HepG2 (cell line): ENCODE measurements around the gene EMC9. TPM values are rescaled to one million over a fixed set of nuclear protein-coding genes. Genes with fewer than 3 reads are reported as not detected.
A peak's percentile ranks its signal among the peaks of the same experiment; 100 is the strongest.

Source experiments
- FOSL2 ChIP-seq: sonication (generic); formaldehyde crosslinking; IDR thresholded peaks from 2 replicates; pipeline ENCODE4 v1.4.0; 2020; ENCODE audit warnings: missing genetic modification reagents
- FOXJ3 ChIP-seq: sonication (generic); formaldehyde crosslinking; IDR thresholded peaks from 2 replicates; pipeline ENCODE4 v1.4.0; 2020; ENCODE audit warnings: missing genetic modification reagents, mild to moderate bottlenecking, borderline replicate concordance
- NBN ChIP-seq: fragments of 450-650 bp; conservative IDR thresholded peaks from 2 replicates; pipeline ENCODE4 v1.6.1; 2017
- polyA plus RNA-seq, 8 experiments: library from polyadenylated mRNA; depleted of rRNA in 3 of 8; stranded (reverse) in 7 of 8; unstranded in 1 of 8; fragments of >200 nt; fragmentation: Illumina TruSeq in 4 of 8; extraction: Trizol in 4 of 8; gene quantifications; 2 replicates each; pipeline versions ENCODE4 v1.2.1 to v1.2.3, GENCODE V29; 2011 to 2016; ENCODE audit warnings: low read depth in 4 of 8, missing spikeins in 1 of 8, mixed read lengths in 1 of 8; ENCODE audit not compliant: insufficient read depth in 1 of 8
- total RNA-seq, 5 experiments: library from RNA; depleted of rRNA; stranded (reverse); fragments of >200 nt; fragmentation: Illumina TruSeq; extraction: Trizol; gene quantifications; 2 replicates each; pipeline ENCODE4 v1.2.3, GENCODE V29; 2016; ENCODE audit warnings: low read depth in 1 of 5
- TF ChIP-seq, protein P1 (sequence below), 2 experiments: sonication (generic) in 1 of 2; formaldehyde crosslinking in 1 of 2; IDR thresholded peaks; 2 replicates each; pipeline versions ENCODE4 v1.5.1 to v1.6.1; 2011 to 2020; ENCODE audit warnings: borderline replicate concordance in 1 of 2, low read depth in 1 of 2, low read length in 1 of 2, mild to moderate bottlenecking in 1 of 2, missing genetic modification reagents in 1 of 2, moderate library complexity in 1 of 2
- TF ChIP-seq, protein P2 (sequence below): sonication (generic); formaldehyde crosslinking; IDR thresholded peaks from one replicate; pipeline ENCODE4 v1.5.1; 2020; ENCODE audit warnings: mild to moderate bottlenecking, missing genetic modification reagents; ENCODE audit errors: not compliant biosample characterization
- TF ChIP-seq, protein P3 (sequence below): sonication (generic); formaldehyde crosslinking; IDR thresholded peaks from 2 replicates; pipeline ENCODE4 v1.8.1; 2023; ENCODE audit warnings: mild to moderate bottlenecking, missing genetic modification reagents
- TF ChIP-seq, protein P4 (sequence below): sonication (generic); formaldehyde crosslinking; IDR thresholded peaks from 2 replicates; pipeline ENCODE4 v1.5.0; 2020; ENCODE audit warnings: missing genetic modification reagents

EMC9 gene
- total and polyA plus RNA-seq, 2 of the 13 experiments (the other 11 are each of a cell fraction or from before 2014, with no cell fraction given): 60.5 to 78.7 TPM

DNA sequence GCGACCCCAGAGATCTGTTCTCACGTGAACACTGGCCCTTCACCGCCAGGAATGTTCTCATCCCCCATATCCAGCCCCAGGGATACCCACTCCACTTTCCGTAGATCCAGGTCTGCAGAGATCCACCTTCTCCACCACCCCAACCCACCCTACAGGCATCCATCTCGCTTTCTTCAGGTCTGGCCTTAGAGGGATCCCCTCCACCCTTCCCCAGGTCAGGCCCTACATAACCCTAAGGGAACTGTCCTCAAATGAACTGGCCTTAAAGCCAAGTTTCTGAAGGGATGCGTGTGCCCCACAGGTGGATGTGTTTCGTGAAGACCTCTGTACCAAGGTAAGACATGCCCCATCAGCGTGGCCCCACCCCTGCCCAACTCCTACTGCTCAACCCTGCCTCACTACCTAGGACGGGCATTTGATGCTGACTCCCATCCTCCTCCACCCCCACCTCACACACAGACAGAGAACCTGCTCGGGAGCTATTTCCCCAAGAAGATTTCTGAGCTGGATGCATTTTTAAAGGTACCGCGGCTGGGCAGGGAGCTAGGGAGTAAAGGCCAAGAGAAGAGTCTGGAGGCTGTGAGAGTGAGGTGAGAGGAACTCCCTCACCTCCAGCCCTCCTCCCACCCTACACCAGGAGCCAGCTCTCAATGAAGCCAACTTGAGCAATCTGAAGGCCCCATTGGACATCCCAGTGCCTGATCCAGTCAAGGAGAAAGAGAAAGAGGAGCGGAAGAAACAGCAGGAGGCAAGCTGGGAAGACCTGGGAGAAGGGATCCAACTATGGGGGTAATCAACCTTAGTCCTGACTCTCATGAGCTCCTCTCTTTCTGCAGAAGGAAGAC lies 4.5 kb downstream of the EMC9 start (continued):
- TF ChIP-seq, protein P1, sequence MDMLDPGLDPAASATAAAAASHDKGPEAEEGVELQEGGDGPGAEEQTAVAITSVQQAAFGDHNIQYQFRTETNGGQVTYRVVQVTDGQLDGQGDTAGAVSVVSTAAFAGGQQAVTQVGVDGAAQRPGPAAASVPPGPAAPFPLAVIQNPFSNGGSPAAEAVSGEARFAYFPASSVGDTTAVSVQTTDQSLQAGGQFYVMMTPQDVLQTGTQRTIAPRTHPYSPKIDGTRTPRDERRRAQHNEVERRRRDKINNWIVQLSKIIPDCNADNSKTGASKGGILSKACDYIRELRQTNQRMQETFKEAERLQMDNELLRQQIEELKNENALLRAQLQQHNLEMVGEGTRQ (IDR thresholded peaks at IDR 0.05; ENCODE audit: low read depth, low read length): 0 out of 2 replicates have a peak, but pooled peaks have one; percentile 6
- TF ChIP-seq, protein P1 (CRISPR knock-in tag; IDR thresholded peaks at IDR 0.05; ENCODE audit: borderline replicate concordance): no peak
- TF ChIP-seq FOSL2 (CRISPR knock-in tag) (no peak), NBN (0 out of 2 replicates have a peak, but pooled peaks have one; percentile 55), FOXJ3 (CRISPR knock-in tag) (no peak)
- TF ChIP-seq, protein P2, sequence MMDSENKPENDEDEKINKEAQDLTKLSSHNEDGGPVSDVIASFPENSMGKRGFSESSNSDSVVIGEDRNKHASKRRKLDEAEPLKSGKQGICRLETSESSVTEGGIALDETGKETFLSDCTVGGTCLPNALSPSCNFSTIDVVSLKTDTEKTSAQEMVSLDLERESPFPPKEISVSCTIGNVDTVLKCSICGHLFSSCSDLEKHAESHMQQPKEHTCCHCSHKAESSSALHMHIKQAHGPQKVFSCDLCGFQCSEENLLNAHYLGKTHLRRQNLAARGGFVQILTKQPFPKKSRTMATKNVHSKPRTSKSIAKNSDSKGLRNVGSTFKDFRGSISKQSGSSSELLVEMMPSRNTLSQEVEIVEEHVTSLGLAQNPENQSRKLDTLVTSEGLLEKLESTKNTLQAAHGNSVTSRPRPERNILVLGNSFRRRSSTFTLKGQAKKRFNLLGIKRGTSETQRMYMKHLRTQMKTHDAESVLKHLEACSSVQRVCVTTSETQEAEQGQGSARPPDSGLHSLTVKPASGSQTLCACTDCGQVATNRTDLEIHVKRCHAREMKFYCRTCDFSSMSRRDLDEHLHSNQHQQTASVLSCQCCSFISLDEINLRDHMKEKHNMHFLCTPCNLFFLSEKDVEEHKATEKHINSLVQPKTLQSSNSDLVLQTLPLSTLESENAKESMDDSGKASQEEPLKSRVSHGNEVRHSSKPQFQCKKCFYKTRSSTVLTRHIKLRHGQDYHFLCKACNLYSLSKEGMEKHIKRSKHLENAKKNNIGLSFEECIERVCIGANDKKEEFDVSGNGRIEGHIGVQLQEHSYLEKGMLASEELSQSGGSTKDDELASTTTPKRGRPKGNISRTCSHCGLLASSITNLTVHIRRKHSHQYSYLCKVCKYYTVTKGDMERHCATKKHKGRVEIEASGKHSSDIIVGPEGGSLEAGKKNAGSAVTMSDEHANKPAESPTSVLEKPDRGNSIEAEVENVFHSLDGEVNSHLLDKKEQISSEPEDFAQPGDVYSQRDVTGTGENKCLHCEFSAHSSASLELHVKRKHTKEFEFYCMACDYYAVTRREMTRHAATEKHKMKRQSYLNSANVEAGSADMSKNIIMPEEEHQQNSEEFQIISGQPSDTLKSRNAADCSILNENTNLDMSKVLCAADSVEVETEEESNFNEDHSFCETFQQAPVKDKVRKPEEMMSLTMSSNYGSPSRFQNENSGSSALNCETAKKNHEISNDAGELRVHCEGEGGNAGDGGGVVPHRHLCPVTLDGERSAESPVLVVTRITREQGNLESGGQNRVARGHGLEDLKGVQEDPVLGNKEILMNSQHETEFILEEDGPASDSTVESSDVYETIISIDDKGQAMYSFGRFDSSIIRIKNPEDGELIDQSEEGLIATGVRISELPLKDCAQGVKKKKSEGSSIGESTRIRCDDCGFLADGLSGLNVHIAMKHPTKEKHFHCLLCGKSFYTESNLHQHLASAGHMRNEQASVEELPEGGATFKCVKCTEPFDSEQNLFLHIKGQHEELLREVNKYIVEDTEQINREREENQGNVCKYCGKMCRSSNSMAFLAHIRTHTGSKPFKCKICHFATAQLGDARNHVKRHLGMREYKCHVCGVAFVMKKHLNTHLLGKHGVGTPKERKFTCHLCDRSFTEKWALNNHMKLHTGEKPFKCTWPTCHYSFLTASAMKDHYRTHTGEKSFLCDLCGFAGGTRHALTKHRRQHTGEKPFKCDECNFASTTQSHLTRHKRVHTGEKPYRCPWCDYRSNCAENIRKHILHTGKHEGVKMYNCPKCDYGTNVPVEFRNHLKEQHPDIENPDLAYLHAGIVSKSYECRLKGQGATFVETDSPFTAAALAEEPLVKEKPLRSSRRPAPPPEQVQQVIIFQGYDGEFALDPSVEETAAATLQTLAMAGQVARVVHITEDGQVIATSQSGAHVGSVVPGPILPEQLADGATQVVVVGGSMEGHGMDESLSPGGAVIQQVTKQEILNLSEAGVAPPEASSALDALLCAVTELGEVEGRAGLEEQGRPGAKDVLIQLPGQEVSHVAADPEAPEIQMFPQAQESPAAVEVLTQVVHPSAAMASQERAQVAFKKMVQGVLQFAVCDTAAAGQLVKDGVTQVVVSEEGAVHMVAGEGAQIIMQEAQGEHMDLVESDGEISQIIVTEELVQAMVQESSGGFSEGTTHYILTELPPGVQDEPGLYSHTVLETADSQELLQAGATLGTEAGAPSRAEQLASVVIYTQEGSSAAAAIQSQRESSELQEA (CRISPR knock-in tag): peak; percentile 16
- TF ChIP-seq, protein P3, sequence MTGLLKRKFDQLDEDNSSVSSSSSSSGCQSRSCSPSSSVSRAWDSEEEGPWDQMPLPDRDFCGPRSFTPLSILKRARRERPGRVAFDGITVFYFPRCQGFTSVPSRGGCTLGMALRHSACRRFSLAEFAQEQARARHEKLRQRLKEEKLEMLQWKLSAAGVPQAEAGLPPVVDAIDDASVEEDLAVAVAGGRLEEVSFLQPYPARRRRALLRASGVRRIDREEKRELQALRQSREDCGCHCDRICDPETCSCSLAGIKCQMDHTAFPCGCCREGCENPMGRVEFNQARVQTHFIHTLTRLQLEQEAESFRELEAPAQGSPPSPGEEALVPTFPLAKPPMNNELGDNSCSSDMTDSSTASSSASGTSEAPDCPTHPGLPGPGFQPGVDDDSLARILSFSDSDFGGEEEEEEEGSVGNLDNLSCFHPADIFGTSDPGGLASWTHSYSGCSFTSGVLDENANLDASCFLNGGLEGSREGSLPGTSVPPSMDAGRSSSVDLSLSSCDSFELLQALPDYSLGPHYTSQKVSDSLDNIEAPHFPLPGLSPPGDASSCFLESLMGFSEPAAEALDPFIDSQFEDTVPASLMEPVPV (CRISPR knock-in tag): no peak
- TF ChIP-seq, protein P4, sequence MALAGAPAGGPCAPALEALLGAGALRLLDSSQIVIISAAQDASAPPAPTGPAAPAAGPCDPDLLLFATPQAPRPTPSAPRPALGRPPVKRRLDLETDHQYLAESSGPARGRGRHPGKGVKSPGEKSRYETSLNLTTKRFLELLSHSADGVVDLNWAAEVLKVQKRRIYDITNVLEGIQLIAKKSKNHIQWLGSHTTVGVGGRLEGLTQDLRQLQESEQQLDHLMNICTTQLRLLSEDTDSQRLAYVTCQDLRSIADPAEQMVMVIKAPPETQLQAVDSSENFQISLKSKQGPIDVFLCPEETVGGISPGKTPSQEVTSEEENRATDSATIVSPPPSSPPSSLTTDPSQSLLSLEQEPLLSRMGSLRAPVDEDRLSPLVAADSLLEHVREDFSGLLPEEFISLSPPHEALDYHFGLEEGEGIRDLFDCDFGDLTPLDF (CRISPR knock-in tag): no peak
